CD4-positive, alpha-beta T cell (primary cell): Measurements from ENCODE around the gene SDS. TPM values are rescaled to one million over a fixed set of nuclear protein-coding genes. Genes with fewer than 3 reads are reported as not detected.

Source experiments
- ATAC-seq: fragments of 200-7000 bp; cut with Tn5 transposase; one replicate; pipeline ENCODE4 v1.10.0; 2022; ENCODE audit warnings: mild to moderate bottlenecking; ENCODE audit not compliant: poor library complexity
- CTCF ChIA-PET: fragments of 350-600 bp; sonication (Branson Sonifier 250); formaldehyde crosslinking; loops from one replicate; lab custom pipeline; 2021; ENCODE audit warnings: antibody characterized with exemption, inconsistent platforms; lab: Charles Lee
- POLR2A ChIA-PET: fragments of 350-600 bp; sonication (Branson Sonifier 250); formaldehyde crosslinking; loops from one replicate; lab custom pipeline; 2021; ENCODE audit warnings: antibody characterized with exemption, inconsistent platforms; lab: Charles Lee
- DNase-seq, 14 experiments: peaks; one replicate each; pipeline ENCODE4 v3.0.0-alpha.2; 2013 to 2020; ENCODE audit warnings: mixed read lengths in 2 of 14
- H3K27ac ChIP-seq, 2 donors: one replicate each; pipeline versions ENCODE4 v1.5.1 to v1.7.0; 2013; ENCODE audit warnings: low read length in 2 of 2, low read depth in 1 of 2, mild to moderate bottlenecking in 1 of 2
- H3K27me3 ChIP-seq, 2 experiments: 1 replicate in 1 of 2; 2 replicates in 1 of 2; pipeline versions ENCODE4 v1.6.1 to v1.7.0; 2013; ENCODE audit warnings: low read length in 2 of 2, control low read depth in 1 of 2, mild to moderate bottlenecking in 1 of 2, moderate library complexity in 1 of 2; ENCODE audit not compliant: insufficient read depth in 2 of 2, control insufficient read depth in 1 of 2
- H3K36me3 ChIP-seq: one replicate; pipeline ENCODE4 v1.6.1; 2013; ENCODE audit warnings: low read length, control low read depth; ENCODE audit not compliant: insufficient read depth
- H3K4me1 ChIP-seq: one replicate; pipeline ENCODE4 v1.6.1; 2013; ENCODE audit warnings: low read length, control low read depth; ENCODE audit not compliant: insufficient read depth
- H3K4me3 ChIP-seq: one replicate; pipeline ENCODE4 v1.5.1; 2013; ENCODE audit warnings: mild to moderate bottlenecking, low read length, moderate library complexity
- H3K9me3 ChIP-seq, 2 experiments: 1 replicate in 1 of 2; 2 replicates in 1 of 2; pipeline versions ENCODE4 v1.6.1 to v1.7.0; 2013; ENCODE audit warnings: low read length in 2 of 2, mild to moderate bottlenecking in 2 of 2, control low read depth in 1 of 2, moderate library complexity in 1 of 2; ENCODE audit not compliant: control insufficient read depth in 1 of 2, insufficient read depth in 1 of 2
- H3K27ac Mint-ChIP-seq: one replicate; pipeline ENCODE4 v1.8.0; 2020; ENCODE audit warnings: mixed read lengths
- H3K27me3 Mint-ChIP-seq: one replicate; pipeline ENCODE4 v1.8.0; 2021; ENCODE audit warnings: mixed read lengths
- H3K36me3 Mint-ChIP-seq: one replicate; pipeline ENCODE4 v1.8.0; 2021; ENCODE audit warnings: low read depth, mixed read lengths
- H3K4me1 Mint-ChIP-seq: one replicate; pipeline ENCODE4 v1.8.0; 2021; ENCODE audit warnings: low read depth, mixed read lengths
- H3K4me3 Mint-ChIP-seq: one replicate; pipeline ENCODE4 v1.8.0; 2020; ENCODE audit warnings: mild to moderate bottlenecking, mixed read lengths
- H3K9me3 Mint-ChIP-seq: one replicate; pipeline ENCODE4 v1.8.0; 2020; ENCODE audit warnings: mixed read lengths
- CTCF ChIP-seq: fragments of 200-600 bp; IDR thresholded peaks from one replicate; pipeline ENCODE4 v1.8.0; 2022; ENCODE audit warnings: antibody characterized with exemption, mild to moderate bottlenecking
- intact Hi-C, 2 experiments: fragments of 100-400 bp; cut with DNase I in 1 of 2; cut with micrococcal nuclease in 1 of 2; formaldehyde crosslinking; loops; one replicate each; pipeline versions ENCODE4 v1.15.1 to v1.9.0; 2023 to 2025; cut with DNase I, micrococcal nuclease
- total RNA-seq, 174 experiments: library from RNA in 2 of 174; stranded (reverse) in 2 of 174; gene quantifications; one replicate each; pipeline ENCODE4 v1.2.3 and lab custom pipeline; 2021 to 2026

SDS gene
- total RNA-seq, 2 experiments from 2014 or later: not detected

DNA sequence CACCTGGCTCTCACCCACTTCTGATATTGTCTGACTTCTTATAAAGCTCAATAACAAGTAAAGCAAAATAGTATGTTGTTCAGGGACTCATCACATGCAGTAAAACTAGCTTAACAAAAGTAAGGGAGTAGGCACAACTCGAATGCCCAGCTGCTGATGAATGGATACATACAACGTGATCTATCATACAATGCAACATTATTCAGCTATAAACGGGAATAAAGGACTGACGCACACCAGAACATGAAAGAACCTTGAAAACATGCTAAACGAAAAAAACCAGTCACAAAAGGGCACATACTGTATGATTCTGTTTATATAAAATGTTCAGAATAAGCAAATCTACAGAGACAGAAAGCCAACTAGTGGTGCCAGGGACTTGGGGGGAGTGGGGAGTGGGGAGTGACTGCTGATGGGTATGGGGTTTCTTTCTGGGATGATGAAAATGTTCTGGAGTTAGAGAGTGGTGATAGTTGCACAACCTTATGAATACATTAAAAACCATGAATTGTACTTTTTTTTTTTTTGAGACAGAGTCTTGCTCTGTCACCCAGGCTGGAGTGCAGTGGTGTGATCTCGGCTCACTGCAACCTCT, 34.2 kb downstream of the SDS start:
- DNase-seq (no peak), ATAC-seq (no peak)
- no peak overlapping the region for H3K27ac Mint-ChIP-seq
- Histone ChIP-seq H3K27me3 (no peaks in the 10 kb centered on the region), H3K9me3 (peaks cover 0 to 2% of the 10 kb centered on the region in 2 experiments), H3K4me3 (no peak overlapping the region), H3K27ac (no peak overlapping the region), H3K36me3 (peaks cover 7% of the 10 kb centered on the region), H3K4me1 (no peaks in the 10 kb centered on the region)
- intact Hi-C loops: no loop called here
- H3K36me3 Mint-ChIP-seq: peaks cover 61% of the 10 kb centered on the region
- TF ChIP-seq CTCF: no peak
- ChIA-PET CTCF (no interaction called here), POLR2A (no interaction called here)
- no peak overlapping the region for H3K4me3 Mint-ChIP-seq
- H3K27me3 Mint-ChIP-seq: no peaks in the 10 kb centered on the region
- peaks cover 5% of the 10 kb centered on the region for H3K4me1 Mint-ChIP-seq
- no peaks in the 10 kb centered on the region for H3K9me3 Mint-ChIP-seq

DNA sequence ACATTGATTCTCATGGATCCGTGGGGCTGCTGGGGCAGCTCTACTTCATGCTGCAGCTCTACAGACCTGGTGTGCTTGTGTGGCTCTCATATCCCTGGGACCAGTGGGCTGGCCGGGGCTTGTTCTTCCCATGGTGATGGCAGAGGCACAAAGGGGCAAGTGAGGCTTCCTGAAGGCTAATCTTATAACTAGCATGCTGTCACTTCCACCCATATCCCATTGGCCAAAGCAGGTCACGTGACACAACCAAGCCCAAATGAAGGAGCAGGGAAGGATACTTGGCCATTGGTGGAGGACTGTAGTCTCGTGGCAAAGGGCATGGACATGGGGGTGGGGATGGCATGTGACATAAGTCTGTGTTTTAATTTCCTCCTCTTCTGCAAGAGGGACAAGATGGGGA, 35.4 kb downstream of the SDS start:
- ATAC-seq: no peak
- Mint-ChIP-seq H3K36me3 (peaks cover 50% of the 10 kb centered on the region), H3K4me1 (peaks cover 5% of the 10 kb centered on the region), H3K27me3 (no peaks in the 10 kb centered on the region), H3K4me3 (no peak overlapping the region), H3K27ac (no peak overlapping the region), H3K9me3 (no peaks in the 10 kb centered on the region)
- Histone ChIP-seq H3K4me3 (no peak overlapping the region), H3K9me3 (no peaks in the 10 kb centered on the region), H3K27ac (no peak overlapping the region), H3K4me1 (no peaks in the 10 kb centered on the region), H3K36me3 (peaks cover 5% of the 10 kb centered on the region), H3K27me3 (no peaks in the 10 kb centered on the region)
- TF ChIP-seq CTCF: no peak
- ChIA-PET POLR2A (no interaction called here), CTCF (no interaction called here)
- intact Hi-C loops: no loop called here
- no peak for DNase-seq

GRCh38 chr12:113366827-113367226, 36.9 kb downstream of the SDS start:
- Mint-ChIP-seq H3K36me3 (peaks cover 35% of the 10 kb centered on the region), H3K27me3 (no peaks in the 10 kb centered on the region), H3K9me3 (no peaks in the 10 kb centered on the region), H3K4me1 (peaks cover 10% of the 10 kb centered on the region), H3K27ac (no peak overlapping the region), H3K4me3 (no peak overlapping the region)
- no peak for ATAC-seq
- no peaks in the 10 kb centered on the region for H3K36me3 ChIP-seq
- no peak for DNase-seq
- no peaks in the 10 kb centered on the region for H3K9me3 ChIP-seq
- CTCF ChIA-PET: no interaction called here
- POLR2A ChIA-PET: no interaction called here
- no peak overlapping the region for H3K27ac ChIP-seq
- no peak for TF ChIP-seq CTCF
- intact Hi-C loops: no loop called here
- no peaks in the 10 kb centered on the region for H3K4me1 ChIP-seq
- no peak overlapping the region for H3K4me3 ChIP-seq
- no peaks in the 10 kb centered on the region for H3K27me3 ChIP-seq
